Activated CD4-positive, alpha-beta T cell treated with anti-CD3 and anti-CD28 coated beads, Interleukin-2, amount 50 U/mL, for 48 hours (primary cell): ENCODE measurements around the gene HOXC12.
A peak's percentile ranks its signal among the peaks of the same experiment; 100 is the strongest.

Experiments
- DNase-seq, 2 experiments: peaks; one replicate each; pipeline ENCODE4 v3.0.0-alpha.2; 2020

Gene HOXC12

GRCh38 chr12:53998110-53998899 lies 43.6 kb downstream of the HOXC12 start:
- no peak for DNase-seq

- no peak for DNase-seq
Observed at GRCh38 chr12:53998900-53999236, 44.2 kb downstream of the HOXC12 start.

GRCh38 chr12:53999559-54000115 lies 44.9 kb downstream of the HOXC12 start:
- DNase-seq: peak in 1 of 2 experiments; percentile 47

GRCh38 chr12:54000116-54001114 lies 45.7 kb downstream of the HOXC12 start, which contains the start of gene HOXC9:
Gene HOXC9 (plus strand): TSS chr12:54000161. CDS start chr12:54000189, 28 bp downstream.
- no peak for DNase-seq

GRCh38 chr12:54001283-54002187 lies 46.8 kb downstream of the HOXC12 start:
- no peak for DNase-seq

- DNase-seq: no peak
Observed at GRCh38 chr12:54002278-54002914, 47.7 kb downstream of the HOXC12 start.

- DNase-seq: no peak
Observed at GRCh38 chr12:54002915-54003389, 48.2 kb downstream of the HOXC12 start.

- no peak for DNase-seq
Observed at GRCh38 chr12:54003625-54004024, 48.9 kb downstream of the HOXC12 start.

- no peak for DNase-seq
Observed at GRCh38 chr12:54004063-54004840, 49.5 kb downstream of the HOXC12 start.

- no peak for DNase-seq
Observed at GRCh38 chr12:54004841-54005530, 50.3 kb downstream of the HOXC12 start.

- no peak for DNase-seq
Observed at GRCh38 chr12:54005531-54005852, 50.8 kb downstream of the HOXC12 start.

- peak; percentile 90 to 91 for DNase-seq
Observed at GRCh38 chr12:54005853-54006558, 51.3 kb downstream of the HOXC12 start.

- no peak for DNase-seq
Observed at GRCh38 chr12:54006559-54007220, 52.0 kb downstream of the HOXC12 start.

- DNase-seq: no peak
Observed at GRCh38 chr12:54007538-54008259, 53.0 kb downstream of the HOXC12 start.

GRCh38 chr12:54008260-54008552 lies 53.5 kb downstream of the HOXC12 start:
- no peak for DNase-seq
